ENCODE measurements around the gene ATM. TPM values are rescaled to one million over a fixed set of nuclear protein-coding genes. Genes with fewer than 3 reads are reported as not detected.

Gene ATM, protein sequence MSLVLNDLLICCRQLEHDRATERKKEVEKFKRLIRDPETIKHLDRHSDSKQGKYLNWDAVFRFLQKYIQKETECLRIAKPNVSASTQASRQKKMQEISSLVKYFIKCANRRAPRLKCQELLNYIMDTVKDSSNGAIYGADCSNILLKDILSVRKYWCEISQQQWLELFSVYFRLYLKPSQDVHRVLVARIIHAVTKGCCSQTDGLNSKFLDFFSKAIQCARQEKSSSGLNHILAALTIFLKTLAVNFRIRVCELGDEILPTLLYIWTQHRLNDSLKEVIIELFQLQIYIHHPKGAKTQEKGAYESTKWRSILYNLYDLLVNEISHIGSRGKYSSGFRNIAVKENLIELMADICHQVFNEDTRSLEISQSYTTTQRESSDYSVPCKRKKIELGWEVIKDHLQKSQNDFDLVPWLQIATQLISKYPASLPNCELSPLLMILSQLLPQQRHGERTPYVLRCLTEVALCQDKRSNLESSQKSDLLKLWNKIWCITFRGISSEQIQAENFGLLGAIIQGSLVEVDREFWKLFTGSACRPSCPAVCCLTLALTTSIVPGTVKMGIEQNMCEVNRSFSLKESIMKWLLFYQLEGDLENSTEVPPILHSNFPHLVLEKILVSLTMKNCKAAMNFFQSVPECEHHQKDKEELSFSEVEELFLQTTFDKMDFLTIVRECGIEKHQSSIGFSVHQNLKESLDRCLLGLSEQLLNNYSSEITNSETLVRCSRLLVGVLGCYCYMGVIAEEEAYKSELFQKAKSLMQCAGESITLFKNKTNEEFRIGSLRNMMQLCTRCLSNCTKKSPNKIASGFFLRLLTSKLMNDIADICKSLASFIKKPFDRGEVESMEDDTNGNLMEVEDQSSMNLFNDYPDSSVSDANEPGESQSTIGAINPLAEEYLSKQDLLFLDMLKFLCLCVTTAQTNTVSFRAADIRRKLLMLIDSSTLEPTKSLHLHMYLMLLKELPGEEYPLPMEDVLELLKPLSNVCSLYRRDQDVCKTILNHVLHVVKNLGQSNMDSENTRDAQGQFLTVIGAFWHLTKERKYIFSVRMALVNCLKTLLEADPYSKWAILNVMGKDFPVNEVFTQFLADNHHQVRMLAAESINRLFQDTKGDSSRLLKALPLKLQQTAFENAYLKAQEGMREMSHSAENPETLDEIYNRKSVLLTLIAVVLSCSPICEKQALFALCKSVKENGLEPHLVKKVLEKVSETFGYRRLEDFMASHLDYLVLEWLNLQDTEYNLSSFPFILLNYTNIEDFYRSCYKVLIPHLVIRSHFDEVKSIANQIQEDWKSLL (N-terminal part only)
- 81.3 and 136 TPM in 2 replicates for total RNA-seq

DNA sequence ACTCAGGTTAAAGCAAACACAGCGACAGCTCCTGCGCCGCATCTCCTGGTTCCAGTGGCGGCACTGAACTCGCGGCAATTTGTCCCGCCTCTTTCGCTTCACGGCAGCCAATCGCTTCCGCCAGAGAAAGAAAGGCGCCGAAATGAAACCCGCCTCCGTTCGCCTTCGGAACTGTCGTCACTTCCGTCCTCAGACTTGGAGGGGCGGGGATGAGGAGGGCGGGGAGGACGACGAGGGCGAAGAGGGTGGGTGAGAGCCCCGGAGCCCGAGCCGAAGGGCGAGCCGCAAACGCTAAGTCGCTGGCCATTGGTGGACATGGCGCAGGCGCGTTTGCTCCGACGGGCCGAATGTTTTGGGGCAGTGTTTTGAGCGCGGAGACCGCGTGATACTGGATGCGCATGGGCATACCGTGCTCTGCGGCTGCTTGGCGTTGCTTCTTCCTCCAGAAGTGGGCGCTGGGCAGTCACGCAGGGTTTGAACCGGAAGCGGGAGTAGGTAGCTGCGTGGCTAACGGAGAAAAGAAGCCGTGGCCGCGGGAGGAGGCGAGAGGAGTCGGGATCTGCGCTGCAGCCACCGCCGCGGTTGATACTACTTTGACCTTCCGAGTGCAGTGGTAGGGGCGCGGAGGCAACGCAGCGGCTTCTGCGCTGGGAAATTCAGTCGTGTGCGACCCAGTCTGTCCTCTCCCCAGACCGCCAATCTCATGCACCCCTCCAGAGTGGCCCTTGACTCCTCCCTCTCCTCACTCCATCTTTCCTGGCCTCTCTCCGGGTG lies at the start of gene ATM, which contains the start of gene NPAT:
Gene ATM (plus strand): TSS at position 494 of the 774 bp plus-strand sequence. CDS start 4,558 bp downstream, outside the sequence.
Gene NPAT (minus strand): TSS at position 65 of the 774 bp plus-strand sequence. CDS start 102 bp downstream, outside the sequence.

Other genes with a start within 250 kb of the ATM start
- 35.8 and 38.9 TPM in 2 replicates for gene CUL5, start 214.2 kb upstream of the ATM start, total RNA-seq
- 71.0 and 75.9 TPM in 2 replicates for gene ACAT1, start 101.5 kb upstream of the ATM start, total RNA-seq
- 10.2 and 11.8 TPM in 2 replicates for gene NPAT, start 429 bp upstream of the ATM start, total RNA-seq
- 0.85 and 1.2 TPM in 2 replicates for gene C11orf65, start 244.5 kb downstream of the ATM start, total RNA-seq